Measurements from ENCODE around the gene GPANK1.

Gene GPANK1

DNA sequence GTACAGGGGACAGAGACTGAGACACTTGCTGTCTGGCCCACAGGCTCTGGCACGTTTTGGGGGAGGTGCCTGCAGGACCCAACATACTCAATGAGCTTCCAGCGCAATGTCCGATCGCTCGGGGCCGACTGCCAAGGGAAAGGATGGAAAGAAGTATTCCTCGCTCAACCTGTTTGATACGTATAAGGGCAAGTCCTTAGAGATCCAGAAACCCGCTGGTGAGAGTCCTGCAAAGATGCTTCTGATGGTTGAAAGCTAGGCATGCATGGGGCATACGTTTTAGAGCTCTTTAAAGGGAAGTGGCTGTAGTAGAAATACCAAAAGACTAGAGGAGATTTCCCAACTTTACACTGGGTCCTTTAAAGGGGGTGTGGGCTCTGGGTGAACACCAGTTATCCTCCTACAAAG, 42.1 kb downstream of the GPANK1 start:
- Histone ChIP-seq H3K36me3 (ENCODE audit: low read length) (peaks cover 57% of the 10 kb centered on the region), H3K4me2 (ENCODE audit: low read depth, low read length, poor library complexity, severe bottlenecking) (peak overlapping the region; percentile 84)

DNA sequence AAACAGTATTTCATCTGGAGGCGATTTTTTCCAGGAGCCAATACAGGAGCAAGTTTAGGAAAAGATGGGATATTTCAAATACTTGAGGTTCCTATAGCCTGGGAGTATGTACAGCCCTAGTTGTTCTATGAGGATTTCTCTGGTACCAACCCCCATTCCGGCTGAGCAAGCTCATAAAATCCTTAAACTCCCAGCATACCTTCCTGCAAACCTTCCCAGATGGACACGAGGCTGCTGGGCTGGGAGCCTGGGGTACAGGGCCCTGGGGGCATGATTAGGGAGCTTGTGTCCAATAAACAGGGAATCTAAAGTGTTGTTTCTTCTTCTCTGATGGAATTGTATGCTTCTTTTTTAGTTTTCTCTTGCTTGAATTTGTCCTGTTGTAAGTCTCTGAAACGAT, 42.8 kb downstream of the GPANK1 start:
- peaks cover 50% of the 10 kb centered on the region for H3K36me3 ChIP-seq (ENCODE audit: low read length)
- TF ChIP-seq EZH2phosphoT487 (conservative IDR thresholded peaks at IDR 0.05; ENCODE audit: low read length), result no peak
- TF ChIP-seq, protein P1, sequence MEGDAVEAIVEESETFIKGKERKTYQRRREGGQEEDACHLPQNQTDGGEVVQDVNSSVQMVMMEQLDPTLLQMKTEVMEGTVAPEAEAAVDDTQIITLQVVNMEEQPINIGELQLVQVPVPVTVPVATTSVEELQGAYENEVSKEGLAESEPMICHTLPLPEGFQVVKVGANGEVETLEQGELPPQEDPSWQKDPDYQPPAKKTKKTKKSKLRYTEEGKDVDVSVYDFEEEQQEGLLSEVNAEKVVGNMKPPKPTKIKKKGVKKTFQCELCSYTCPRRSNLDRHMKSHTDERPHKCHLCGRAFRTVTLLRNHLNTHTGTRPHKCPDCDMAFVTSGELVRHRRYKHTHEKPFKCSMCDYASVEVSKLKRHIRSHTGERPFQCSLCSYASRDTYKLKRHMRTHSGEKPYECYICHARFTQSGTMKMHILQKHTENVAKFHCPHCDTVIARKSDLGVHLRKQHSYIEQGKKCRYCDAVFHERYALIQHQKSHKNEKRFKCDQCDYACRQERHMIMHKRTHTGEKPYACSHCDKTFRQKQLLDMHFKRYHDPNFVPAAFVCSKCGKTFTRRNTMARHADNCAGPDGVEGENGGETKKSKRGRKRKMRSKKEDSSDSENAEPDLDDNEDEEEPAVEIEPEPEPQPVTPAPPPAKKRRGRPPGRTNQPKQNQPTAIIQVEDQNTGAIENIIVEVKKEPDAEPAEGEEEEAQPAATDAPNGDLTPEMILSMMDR (IDR thresholded peaks at IDR 0.05; ENCODE audit: insufficient read depth, low read length, poor library complexity, severe bottlenecking), result no peak

More for the DNA sequence above, 42.1 kb downstream of the GPANK1 start:
- H2AFZ ChIP-seq (ENCODE audit: low read depth, low read length, severe bottlenecking), result no peak overlapping the region
- H3K9ac ChIP-seq (ENCODE audit: low read length), result peak overlapping the region; percentile 83; the same call in 1 of the 2 replicates
- H3K79me2 ChIP-seq (ENCODE audit: insufficient read depth, low read length), result peaks cover 61% of the 10 kb centered on the region
- TF ChIP-seq EZH2phosphoT487 (conservative IDR thresholded peaks at IDR 0.05; ENCODE audit: low read length), result no peak
- TF ChIP-seq, protein P1 (IDR thresholded peaks at IDR 0.05; ENCODE audit: insufficient read depth, low read length, poor library complexity, severe bottlenecking), result no peak
- H3K9me2 ChIP-seq (replicated peaks; ENCODE audit: insufficient read depth, low read length), result no peaks in the 10 kb centered on the region
- no peak overlapping the region for H3K27ac ChIP-seq (ENCODE audit: low read depth, low read length)
- H3K27me3 ChIP-seq (ENCODE audit: low read length), result no peaks in the 10 kb centered on the region
- H3K4me3 ChIP-seq (ENCODE audit: insufficient read depth, low read length, poor library complexity, severe bottlenecking), result no peak overlapping the region
- peaks cover 25% of the 10 kb centered on the region for H3F3A ChIP-seq (ENCODE audit: insufficient read depth)
- H4K20me1 ChIP-seq (ENCODE audit: low read depth, low read length), result peaks cover 16% of the 10 kb centered on the region; the same call in 1 of the 2 replicates
- no peaks in the 10 kb centered on the region for H3K9me3 ChIP-seq (ENCODE audit: insufficient read depth, low read length)

DNA sequence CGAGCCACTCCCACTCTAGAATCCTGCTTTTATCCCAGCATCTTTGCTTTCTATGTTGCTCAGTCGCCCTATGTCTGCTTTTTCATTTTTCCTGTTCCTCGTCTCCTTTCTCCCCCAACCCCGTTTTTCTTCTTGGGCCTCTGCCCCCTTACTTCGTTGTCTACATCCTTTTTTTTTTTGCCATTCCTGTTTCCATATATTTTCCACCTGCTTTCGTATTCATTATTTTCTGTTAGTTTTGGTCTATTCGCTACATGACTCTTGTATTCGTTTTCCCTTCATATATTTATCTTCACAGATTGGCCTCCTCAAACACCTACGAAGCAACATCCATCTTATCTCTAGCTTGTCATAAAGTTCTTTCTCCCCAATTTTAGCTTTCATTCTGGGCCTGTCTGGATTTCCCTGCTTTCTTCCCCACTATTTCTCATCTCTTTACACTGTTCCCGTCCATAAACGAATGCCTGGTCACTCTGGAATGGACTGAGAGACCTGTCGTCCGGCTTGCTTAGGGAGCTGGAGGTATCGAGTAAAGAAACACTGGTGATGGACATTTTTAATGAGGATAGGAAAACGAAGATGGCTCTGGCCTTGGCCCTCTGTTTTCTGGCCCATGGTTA, 43.4 kb downstream of the GPANK1 start:
- no peaks in the 10 kb centered on the region for H3K9me3 ChIP-seq (ENCODE audit: insufficient read depth, low read length)
- no peaks in the 10 kb centered on the region for H3K9me2 ChIP-seq (replicated peaks; ENCODE audit: insufficient read depth, low read length)
- peak overlapping the region; percentile 84 for H3K4me2 ChIP-seq (ENCODE audit: low read depth, low read length, poor library complexity, severe bottlenecking)
- TF ChIP-seq, protein P1 (IDR thresholded peaks at IDR 0.05; ENCODE audit: insufficient read depth, low read length, poor library complexity, severe bottlenecking), result no peak
- TF ChIP-seq EZH2phosphoT487 (conservative IDR thresholded peaks at IDR 0.05; ENCODE audit: low read length), result no peak
- peak overlapping the region; percentile 83 for H3K9ac ChIP-seq (ENCODE audit: low read length)
- H3K4me3 ChIP-seq (ENCODE audit: insufficient read depth, low read length, poor library complexity, severe bottlenecking), result peak overlapping the region; percentile 64
- peaks cover 25% of the 10 kb centered on the region for H3F3A ChIP-seq (ENCODE audit: insufficient read depth)
- H3K36me3 ChIP-seq (ENCODE audit: low read length), result peaks cover 45% of the 10 kb centered on the region
- H3K79me2 ChIP-seq (ENCODE audit: insufficient read depth, low read length), result peaks cover 50% of the 10 kb centered on the region
- H3K27me3 ChIP-seq (ENCODE audit: low read length), result no peaks in the 10 kb centered on the region
- peaks cover 16% of the 10 kb centered on the region; the same call in 1 of the 2 replicates for H4K20me1 ChIP-seq (ENCODE audit: low read depth, low read length)
- peak overlapping the region; percentile 78 for H3K27ac ChIP-seq (ENCODE audit: low read depth, low read length)
- no peak overlapping the region for H2AFZ ChIP-seq (ENCODE audit: low read depth, low read length, severe bottlenecking)

More for the DNA sequence above, 42.8 kb downstream of the GPANK1 start:
- peak overlapping the region; percentile 64 for H3K4me3 ChIP-seq (ENCODE audit: insufficient read depth, low read length, poor library complexity, severe bottlenecking)
- H3K4me2 ChIP-seq (ENCODE audit: low read depth, low read length, poor library complexity, severe bottlenecking), result peak overlapping the region; percentile 84
- H3K9ac ChIP-seq (ENCODE audit: low read length), result peak overlapping the region; percentile 83
- H3K27me3 ChIP-seq (ENCODE audit: low read length), result no peaks in the 10 kb centered on the region
- no peaks in the 10 kb centered on the region for H3K9me2 ChIP-seq (replicated peaks; ENCODE audit: insufficient read depth, low read length)
- peak overlapping the region; percentile 78; the same call in 1 of the 2 replicates for H3K27ac ChIP-seq (ENCODE audit: low read depth, low read length)
- H3K9me3 ChIP-seq (ENCODE audit: insufficient read depth, low read length), result no peaks in the 10 kb centered on the region
- H4K20me1 ChIP-seq (ENCODE audit: low read depth, low read length), result peaks cover 16% of the 10 kb centered on the region; the same call in 1 of the 2 replicates
- H2AFZ ChIP-seq (ENCODE audit: low read depth, low read length, severe bottlenecking), result no peak overlapping the region
- H3K79me2 ChIP-seq (ENCODE audit: insufficient read depth, low read length), result peaks cover 56% of the 10 kb centered on the region
- H3F3A ChIP-seq (ENCODE audit: insufficient read depth), result peaks cover 25% of the 10 kb centered on the region
